HG02981 (cell line): ENCODE data around the gene NFKBIZ.
A peak's percentile ranks its signal among the peaks of the same experiment; 100 is the strongest.

Experiments
- ATAC-seq: cut with Tn5 transposase; IDR thresholded peaks from one replicate; pipeline ENCODE4 v1.9.1; 2021; ENCODE audit warnings: mild to moderate bottlenecking, moderate library complexity; ENCODE audit not compliant: unreplicated experiment

The NFKBIZ gene, protein sequence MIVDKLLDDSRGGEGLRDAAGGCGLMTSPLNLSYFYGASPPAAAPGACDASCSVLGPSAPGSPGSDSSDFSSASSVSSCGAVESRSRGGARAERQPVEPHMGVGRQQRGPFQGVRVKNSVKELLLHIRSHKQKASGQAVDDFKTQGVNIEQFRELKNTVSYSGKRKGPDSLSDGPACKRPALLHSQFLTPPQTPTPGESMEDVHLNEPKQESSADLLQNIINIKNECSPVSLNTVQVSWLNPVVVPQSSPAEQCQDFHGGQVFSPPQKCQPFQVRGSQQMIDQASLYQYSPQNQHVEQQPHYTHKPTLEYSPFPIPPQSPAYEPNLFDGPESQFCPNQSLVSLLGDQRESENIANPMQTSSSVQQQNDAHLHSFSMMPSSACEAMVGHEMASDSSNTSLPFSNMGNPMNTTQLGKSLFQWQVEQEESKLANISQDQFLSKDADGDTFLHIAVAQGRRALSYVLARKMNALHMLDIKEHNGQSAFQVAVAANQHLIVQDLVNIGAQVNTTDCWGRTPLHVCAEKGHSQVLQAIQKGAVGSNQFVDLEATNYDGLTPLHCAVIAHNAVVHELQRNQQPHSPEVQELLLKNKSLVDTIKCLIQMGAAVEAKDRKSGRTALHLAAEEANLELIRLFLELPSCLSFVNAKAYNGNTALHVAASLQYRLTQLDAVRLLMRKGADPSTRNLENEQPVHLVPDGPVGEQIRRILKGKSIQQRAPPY

DNA sequence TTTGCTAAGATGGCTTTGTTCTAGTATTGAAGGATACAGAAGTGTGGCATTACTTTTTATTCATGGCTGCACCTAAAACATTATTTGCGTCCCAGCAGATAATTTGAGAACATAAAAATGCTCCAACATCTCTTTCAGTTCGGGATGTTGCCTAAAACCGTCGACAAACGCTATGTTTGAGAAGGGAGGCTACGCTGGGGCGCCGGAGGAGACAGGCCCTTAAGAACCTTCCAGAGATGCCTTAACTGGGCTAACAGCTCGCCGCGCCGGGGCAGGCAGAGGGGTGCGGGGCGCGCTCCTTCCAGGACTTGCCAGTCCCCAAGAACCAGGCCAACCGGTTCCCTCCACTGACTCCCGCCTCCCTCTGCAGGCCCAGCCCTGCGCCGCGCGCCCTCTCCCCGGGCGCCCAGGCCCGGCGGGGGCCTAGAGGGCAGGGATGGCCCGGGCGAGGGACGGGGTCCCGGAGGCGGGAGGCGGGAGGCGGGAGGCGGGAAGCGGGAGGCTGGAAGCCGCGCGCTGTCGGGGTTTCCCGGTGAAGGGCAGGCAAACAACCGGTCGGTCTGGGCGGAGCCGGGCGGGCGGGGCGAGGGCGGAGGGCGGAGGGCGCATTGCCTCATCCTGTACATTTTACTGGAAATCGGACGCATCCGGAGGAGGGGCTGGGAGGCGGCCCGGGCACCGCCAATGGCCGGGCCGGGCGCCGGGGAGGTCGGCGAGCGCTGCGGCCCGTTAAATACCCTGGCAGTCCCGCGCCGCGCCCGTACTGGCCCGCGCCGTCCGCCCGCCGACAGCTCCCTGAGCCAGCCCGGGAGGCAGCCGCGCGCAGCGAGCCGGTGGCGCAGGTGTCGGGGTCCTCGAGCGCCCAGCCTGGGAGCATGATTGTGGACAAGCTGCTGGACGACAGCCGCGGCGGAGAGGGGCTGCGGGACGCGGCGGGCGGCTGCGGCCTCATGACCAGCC lies at the start of gene NFKBIZ:
TSS of gene NFKBIZ (plus strand) at position 761 of the 960 bp plus-strand sequence. CDS start at position 876, 115 bp downstream.
- peak; percentile 73 for ATAC-seq

DNA sequence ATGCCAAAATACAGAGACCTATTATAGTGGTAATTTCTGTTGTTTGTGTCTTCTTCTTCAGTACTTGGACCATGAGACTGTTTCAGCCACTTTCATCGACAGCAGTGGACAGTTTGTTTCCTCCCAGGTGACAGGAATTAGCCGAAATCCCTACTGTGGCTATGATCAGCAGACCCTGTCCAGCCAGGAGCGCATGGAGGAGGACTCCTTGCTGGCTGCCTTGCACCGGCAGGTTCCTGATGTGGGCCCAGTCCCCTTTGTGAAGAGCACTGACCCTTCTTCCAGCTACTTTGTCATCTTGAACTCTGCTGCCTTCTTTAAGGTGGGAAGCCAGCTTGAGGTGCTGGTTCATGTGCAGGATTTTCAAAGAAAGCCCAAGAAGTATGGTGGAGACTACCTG lies 48.1 kb upstream of the NFKBIZ start:
- ATAC-seq = no peak

DNA sequence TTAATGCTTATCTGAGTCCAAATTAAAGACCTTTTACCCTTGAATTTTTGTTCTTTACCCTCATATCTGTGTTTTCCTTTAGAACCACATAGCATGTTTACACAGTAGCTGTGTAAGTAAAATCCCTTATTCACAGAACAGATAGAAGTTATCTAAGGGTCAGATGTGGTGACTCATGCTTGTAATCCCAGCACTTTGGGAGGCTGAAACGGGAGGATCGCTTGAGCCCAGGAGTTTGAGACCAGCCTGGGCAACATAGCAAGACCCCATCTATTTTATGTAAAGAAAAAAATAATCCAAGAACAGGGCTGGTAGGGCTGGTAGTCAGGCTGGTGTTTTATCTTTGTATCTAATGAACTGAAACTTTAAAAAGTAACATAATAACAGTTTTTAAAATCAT lies 47.1 kb upstream of the NFKBIZ start:
- ATAC-seq = no peak

DNA sequence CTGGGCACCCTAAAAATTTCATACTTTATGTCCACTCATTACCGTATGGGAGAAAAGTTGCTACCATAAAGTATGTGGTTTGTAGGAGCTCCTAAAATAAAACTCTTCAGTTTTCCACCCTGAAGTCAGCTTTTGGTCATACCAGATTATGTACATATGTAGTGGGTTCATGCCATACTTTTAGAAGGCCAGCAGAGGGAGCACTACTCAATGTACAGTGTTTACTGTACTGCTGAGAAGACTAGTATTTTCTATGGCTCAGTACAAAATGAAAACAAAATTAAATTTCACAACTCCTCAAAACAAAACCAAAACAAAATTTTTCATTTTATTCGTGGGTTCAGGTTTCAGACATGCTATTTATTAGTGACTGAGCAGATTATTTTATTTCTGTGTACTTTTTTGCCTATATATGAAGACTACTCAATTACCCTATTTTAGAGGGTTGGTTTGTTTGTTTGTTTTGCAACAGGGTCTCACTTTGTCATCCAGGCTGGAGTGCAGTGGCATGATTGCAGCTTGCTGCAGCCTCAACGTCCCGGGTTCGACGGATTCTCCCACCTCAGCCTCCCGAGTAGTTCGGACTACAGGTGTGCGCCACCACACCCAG lies 46.0 kb upstream of the NFKBIZ start:
- ATAC-seq = peak; percentile 95

DNA sequence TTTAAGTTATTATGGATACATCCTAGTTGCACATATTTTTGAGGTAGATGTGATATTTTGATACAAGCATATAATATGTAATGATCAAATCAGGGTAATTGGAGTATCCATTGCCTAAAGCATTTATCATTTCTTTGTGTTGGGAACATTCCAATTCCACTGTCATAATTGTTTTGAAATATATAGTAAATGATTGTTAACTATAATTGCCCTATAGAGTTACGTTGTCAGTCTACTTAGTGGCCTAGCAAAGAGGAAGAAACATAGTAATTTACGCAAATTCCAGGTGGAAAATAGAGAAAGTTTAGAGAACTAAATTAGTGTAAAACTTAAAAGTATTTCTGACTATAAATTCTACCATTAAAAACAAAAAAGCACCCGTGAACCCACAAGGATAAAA lies 45.4 kb upstream of the NFKBIZ start:
- no peak for ATAC-seq

DNA sequence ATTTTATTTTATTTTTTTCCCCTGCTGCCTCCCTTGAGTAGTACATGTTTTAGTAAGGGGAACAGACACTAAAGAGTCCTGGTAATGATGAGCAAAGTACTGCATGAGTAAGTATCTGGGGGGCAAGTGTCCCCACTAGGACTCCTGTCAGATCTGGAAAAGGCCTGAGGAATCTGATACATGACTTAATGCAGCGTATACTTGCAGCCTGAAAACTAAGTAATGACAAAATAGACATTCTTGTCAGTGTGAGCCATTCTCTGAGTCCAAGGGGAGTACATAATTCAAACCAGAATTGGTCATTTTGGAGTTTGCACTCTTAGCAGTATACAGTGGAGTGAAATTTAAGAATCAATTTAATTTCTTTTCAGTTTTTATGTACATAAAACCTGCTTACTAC lies 42.8 kb upstream of the NFKBIZ start:
- ATAC-seq = no peak

DNA sequence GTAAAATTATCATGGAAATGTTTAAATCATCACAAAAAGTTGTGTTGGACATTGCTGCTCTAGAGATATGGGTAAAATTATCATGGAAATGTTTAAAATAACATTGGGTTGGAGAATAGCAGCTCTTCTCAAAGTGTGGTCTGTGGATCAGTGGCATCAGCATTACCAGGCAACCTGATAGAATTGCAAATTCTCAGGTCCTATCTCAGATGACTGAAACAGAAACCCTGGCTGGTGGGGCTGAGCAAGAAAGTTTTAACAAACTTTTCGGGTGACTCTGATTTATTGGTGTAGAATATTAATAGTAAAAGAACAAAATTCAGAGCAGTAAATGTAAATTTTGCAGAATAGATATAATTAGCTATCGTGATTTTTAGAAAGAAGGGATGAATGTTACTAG lies 41.4 kb upstream of the NFKBIZ start:
- ATAC-seq = peak; percentile 68

DNA sequence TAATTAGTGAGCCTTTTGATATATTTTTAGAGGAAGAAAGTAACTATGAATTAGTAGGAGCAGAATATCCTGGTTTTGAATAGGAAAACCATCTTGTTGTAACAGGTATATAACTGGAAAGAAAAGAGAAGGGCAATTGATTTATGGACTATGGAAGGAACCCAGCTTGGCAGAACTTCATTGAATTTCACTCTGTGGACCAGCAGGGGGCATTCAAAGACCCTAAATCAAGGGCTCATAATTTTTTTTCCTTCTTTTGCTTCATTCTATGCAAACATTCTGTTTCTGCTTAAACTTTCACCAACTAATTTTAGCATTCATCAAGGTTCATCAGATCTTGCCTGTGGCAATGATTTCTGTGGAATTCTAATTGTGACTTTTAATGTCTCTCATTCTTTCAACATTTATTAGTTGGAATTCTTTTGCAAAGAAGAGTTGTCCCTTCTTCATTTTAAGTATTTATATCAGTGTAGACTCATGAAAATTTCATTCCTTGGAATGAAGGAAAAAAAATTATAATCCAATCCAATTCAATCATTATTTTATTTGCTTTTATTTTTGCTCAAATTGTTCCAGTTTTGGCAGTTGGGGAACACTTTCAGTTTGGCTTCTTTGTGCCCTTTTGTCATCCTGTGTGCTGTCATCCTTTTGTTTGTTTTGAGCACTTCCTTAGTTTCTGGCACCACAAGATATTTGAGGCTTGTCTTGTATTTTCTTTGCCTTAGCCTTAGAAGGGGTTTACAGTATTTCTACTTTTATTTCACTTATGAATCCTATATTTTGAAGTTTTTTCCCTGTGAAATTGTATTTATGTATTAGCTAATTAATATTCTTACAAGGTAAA lies 39.9 kb upstream of the NFKBIZ start:
- ATAC-seq = no peak

DNA sequence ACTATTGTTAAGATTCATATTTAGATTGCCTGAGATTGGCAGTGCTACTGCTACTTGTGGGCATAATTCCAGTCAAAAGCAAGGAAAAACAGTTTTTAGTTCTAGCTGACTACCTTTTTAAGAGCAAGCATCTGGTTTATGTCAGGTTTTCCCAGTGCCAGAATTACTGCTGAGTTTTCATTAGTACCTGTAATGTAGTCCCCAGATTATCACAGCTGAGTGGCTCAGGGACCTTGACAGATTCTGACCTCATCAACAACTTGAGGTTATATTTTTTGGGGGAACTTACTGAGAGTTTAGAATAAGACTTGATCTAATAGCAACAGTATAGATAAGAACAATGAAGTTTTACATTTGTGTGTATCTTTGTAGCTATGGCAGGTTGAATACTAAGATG lies 39.3 kb upstream of the NFKBIZ start:
- ATAC-seq = no peak

DNA sequence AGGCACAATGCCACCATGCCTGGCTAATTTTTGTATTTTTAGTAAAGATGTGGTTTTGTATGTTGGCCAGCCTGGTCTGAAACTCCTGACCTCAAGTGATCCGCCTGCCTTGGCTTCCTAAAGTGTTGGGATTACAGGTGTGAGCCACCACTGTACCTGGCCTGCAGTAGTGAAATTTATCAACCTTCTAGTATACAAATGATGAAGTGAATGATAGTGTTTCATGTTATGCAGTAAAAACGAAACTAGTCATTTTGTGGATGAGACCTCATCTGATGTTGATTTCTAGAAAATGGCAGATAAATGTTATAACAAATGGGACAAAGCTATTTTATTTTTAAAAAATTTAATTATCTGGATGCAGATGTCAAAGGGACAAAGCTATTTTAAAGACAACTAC lies 37.4 kb upstream of the NFKBIZ start:
- no peak for ATAC-seq

DNA sequence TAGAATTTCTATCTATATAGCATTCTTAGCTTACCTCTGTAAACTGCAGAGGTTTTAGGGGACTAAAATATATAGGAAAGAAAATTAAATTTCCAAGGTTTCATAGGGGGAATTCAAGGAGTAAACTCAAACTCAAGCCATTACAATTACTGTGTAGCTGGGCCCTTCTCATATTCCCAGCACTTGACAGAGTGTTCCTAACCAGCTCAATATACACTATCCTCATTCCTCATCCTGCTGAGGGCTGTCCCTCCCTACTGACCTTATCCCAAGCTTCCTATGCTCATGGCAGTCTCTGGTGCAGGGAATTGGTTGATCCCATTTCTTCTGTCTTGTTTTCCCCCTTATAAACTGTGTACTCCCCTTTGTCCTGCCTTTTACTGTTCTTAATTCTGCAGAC lies 36.4 kb upstream of the NFKBIZ start:
- ATAC-seq = no peak

DNA sequence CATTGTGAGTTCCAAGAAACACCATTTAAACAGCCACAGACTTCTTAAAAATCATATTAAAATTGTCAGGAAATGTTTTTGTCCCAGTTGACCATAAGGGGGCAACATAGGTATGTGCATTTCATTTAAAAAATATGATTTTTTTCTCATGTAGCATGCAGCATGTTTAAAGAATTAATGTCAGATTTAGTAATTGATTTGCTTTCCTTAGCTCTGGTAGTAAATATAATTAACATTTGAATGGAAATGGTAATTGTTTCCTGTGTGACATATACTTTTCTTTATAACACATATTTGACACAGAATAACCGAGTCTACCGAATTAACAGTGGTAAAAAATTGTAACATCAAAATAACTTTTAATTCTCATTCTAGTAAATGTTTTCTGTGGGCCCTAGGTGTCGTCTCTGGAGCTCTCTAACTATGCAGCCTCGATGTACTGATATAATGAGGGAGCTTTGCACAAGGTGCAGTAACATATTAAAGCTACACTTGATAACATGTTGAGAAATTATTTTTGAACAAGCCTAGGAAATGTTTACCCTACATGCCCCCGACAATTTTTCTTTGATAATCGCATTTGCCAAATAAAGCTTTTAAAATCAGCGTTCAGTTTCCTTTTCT lies 35.4 kb upstream of the NFKBIZ start:
- no peak for ATAC-seq

DNA sequence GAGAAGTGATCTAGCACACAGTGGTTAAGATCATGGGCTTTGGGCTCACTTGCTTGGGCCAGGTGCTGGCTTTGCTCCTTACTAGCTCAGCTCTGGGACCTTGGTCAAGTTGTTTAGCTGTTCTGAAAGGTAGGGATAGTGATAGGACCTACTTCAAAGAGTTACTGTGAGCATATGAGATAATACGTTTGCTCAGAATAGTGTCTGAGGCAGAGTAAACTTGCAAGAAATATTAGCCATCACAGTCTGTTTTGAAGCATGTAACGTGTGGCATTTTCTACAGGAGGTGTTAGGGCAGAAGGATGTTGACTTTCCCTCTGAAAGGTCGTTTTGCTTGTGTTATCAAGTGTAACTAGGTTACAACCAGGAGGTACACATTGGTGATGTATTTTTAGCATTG lies 34.5 kb upstream of the NFKBIZ start:
- no peak for ATAC-seq

DNA sequence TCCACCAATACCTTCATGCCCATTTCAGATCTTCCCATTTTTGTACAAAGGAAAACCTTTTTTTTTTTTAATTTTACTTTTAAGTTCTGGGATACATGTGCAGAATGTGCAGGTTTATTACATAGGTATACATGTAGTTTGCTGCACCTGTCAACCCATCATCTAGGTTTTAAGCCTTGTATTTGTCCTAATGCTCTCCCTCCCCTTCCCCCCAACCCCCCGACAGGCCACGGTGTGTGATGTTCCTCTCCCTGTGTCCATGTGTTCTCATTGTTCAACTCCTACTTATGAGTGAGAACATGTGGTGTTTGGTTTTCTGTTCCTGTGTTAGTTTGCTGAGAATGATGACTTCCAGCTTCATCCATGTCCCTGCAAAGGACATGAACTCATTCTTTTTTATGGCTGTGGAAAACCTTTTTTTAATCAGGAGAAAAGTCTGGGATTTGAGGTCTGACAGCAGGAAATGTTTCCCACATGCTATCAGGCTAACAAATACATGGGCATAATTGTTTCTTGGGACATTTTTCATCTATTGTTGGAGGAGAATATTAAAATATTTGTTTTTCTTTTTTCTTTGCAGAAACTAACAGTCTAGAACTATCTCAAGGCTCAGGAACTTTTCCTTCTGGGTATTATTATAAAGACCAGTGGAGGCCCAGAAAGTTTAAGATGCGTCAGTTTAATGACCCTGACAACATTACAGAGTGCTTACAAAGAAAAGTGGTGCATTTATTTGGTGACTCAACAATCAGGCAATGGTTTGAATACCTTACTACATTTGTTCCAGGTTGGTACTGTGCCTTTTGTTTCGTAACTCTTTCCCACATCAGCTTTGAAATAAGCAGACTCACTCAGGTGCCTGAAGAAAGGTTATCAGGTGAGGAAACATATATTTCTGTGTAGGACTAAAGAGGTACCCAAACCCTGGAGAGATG lies 32.8 kb upstream of the NFKBIZ start:
- ATAC-seq = no peak

DNA sequence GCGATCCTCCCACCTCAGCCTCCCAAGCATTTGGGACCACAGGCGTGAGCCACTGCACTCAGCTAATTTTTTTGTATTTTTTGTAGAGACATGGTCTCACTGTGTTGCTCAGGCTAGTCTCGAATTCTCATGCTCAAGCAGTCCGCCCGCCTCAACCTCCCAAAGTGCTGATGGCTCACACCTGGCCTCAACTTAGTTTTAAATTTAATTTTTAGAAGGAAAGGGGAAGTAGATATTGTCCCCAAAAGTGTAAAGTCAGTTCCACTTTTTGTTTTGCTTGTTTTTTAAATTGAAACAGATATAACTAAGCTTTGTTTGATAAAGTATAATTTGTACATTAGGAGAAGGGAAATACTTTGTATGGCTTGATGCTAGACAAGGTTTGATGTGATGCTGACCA lies 31.3 kb upstream of the NFKBIZ start:
- ATAC-seq = no peak

DNA sequence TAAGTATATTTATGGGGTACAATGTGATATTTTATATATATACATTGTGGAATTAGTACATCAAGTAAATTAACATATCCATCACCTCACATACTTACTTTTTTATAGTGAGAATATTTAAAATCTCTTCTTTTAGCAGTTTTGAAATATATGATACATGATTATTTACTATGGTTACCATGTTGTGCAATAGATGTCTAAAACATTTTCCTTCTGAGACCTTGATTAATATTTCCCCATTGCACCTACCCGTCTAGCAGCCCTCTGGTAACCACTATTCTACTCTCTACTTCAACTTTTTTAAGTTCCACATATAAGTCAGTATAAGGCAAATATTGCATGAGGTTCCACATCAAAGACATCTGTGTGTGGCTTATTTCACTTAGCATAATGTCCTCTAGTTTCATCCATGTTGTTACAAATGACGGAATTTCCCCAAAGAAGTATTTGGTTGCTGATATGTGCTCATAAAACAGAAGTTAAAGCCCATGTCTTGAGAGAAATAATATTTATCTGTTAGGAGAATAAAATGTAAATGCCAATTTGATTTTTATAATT lies 29.6 kb upstream of the NFKBIZ start:
- ATAC-seq = peak; percentile 70

DNA sequence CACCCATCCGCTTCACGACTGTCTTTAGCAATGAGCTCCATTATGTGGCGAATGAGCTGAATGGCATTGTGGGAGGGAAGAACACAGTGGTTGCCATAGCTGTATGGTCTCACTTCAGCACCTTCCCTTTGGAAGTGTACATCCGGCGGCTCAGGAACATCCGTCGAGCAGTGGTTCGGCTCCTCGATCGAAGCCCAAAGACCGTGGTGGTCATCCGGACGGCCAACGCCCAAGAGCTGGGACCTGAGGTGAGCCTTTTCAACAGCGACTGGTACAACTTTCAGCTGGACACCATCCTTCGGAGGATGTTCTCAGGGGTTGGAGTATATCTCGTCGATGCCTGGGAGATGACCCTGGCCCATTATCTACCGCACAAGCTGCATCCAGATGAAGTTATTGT lies 27.8 kb upstream of the NFKBIZ start:
- no peak for ATAC-seq

DNA sequence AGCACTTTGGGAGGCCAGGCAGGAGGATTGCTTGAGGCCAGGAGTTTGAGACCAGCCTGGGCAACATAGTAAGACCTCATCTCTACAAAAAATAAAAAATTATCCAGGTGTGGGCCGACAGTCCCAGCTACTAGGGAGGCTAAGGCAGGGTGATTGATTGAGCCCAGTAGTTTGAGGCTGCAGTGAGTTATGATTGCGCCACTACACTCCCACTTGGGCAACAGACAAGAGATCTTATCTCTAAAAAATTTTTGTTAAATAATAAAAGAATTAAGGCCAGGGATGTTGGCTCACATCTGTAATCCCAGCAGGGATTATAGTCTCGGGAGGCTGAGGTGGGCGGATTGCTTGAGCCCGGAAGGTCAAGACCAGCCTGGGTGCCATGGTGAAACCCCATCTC lies 25.8 kb upstream of the NFKBIZ start:
- ATAC-seq = no peak
